HepG2 (cell line): ENCODE measurements around the gene TSC1. TPM values are rescaled to one million over a fixed set of nuclear protein-coding genes. Genes with fewer than 3 reads are reported as not detected.

Experiments
- HMGA1 ChIP-seq: sonication (generic); formaldehyde crosslinking; conservative IDR thresholded peaks from 2 replicates; pipeline ENCODE4 v1.4.0; 2020; ENCODE audit warnings: missing genetic modification reagents
- PHB2 ChIP-seq: fragments of 450-650 bp; IDR thresholded peaks from 2 replicates; pipeline ENCODE4 v1.6.1; 2018; ENCODE audit not compliant: partially characterized antibody
- PRDM10 ChIP-seq: sonication (generic); formaldehyde crosslinking; IDR thresholded peaks from 2 replicates; pipeline ENCODE4 v1.4.0; 2020; ENCODE audit warnings: low read depth, missing genetic modification reagents
- PRDM15 ChIP-seq: sonication (generic); formaldehyde crosslinking; IDR thresholded peaks from 2 replicates; pipeline ENCODE4 v1.4.0; 2020; ENCODE audit warnings: missing genetic modification reagents
- SAP130 ChIP-seq: IDR thresholded peaks from 2 replicates; pipeline ENCODE4 v1.6.1; 2016; ENCODE audit warnings: low read depth
- SMAD9 ChIP-seq: sonication (generic); formaldehyde crosslinking; IDR thresholded peaks from 2 replicates; pipeline ENCODE4 v1.5.1; 2020; ENCODE audit warnings: mild to moderate bottlenecking, missing genetic modification reagents
- STAG1 ChIP-seq: sonication (generic); formaldehyde crosslinking; IDR thresholded peaks from 2 replicates; pipeline ENCODE4 v1.4.0; 2020; ENCODE audit warnings: missing genetic modification reagents
- TCF12 ChIP-seq, 2 experiments: fragments of 450-650 bp in 1 of 2; sonication (generic) in 1 of 2; formaldehyde crosslinking in 1 of 2; IDR thresholded peaks; 2 replicates each; pipeline versions ENCODE4 v1.6.1 to v1.8.0; 2017 to 2022; ENCODE audit warnings: antibody characterized with exemption in 1 of 2, mild to moderate bottlenecking in 1 of 2, missing genetic modification reagents in 1 of 2, moderate library complexity in 1 of 2
- ZBTB43 ChIP-seq: sonication (generic); formaldehyde crosslinking; conservative IDR thresholded peaks from 2 replicates; pipeline ENCODE4 v1.4.0; 2020; ENCODE audit warnings: missing genetic modification reagents
- ZBTB46 ChIP-seq: sonication (generic); formaldehyde crosslinking; IDR thresholded peaks from 2 replicates; pipeline ENCODE4 v1.4.0; 2020; ENCODE audit warnings: mild to moderate bottlenecking, missing genetic modification reagents, borderline replicate concordance
- ZBTB49 ChIP-seq: sonication (generic); formaldehyde crosslinking; IDR thresholded peaks from 2 replicates; pipeline ENCODE4 v1.4.0; 2020; ENCODE audit warnings: missing genetic modification reagents, borderline replicate concordance
- ZBTB8A ChIP-seq: sonication (generic); formaldehyde crosslinking; IDR thresholded peaks from 2 replicates; pipeline ENCODE4 v1.4.0; 2020; ENCODE audit warnings: mild to moderate bottlenecking, low read depth, missing genetic modification reagents, borderline replicate concordance
- ZNF501 ChIP-seq: sonication (generic); formaldehyde crosslinking; IDR thresholded peaks from 2 replicates; pipeline ENCODE4 v1.5.1; 2020; ENCODE audit warnings: mild to moderate bottlenecking, moderate library complexity, missing genetic modification reagents
- ZNF619 ChIP-seq: sonication (generic); formaldehyde crosslinking; IDR thresholded peaks from 2 replicates; pipeline ENCODE4 v1.4.0; 2020; ENCODE audit warnings: mild to moderate bottlenecking, missing genetic modification reagents
- polyA plus RNA-seq, 8 experiments: library from polyadenylated mRNA; depleted of rRNA in 3 of 8; stranded (reverse) in 7 of 8; unstranded in 1 of 8; fragments of >200 nt; fragmentation: Illumina TruSeq in 4 of 8; extraction: Trizol in 4 of 8; gene quantifications; 2 replicates each; pipeline versions ENCODE4 v1.2.1 to v1.2.3, GENCODE V29; 2011 to 2016; ENCODE audit warnings: low read depth in 4 of 8, missing spikeins in 1 of 8, mixed read lengths in 1 of 8; ENCODE audit not compliant: insufficient read depth in 1 of 8
- total RNA-seq, 5 experiments: library from RNA; depleted of rRNA; stranded (reverse); fragments of >200 nt; fragmentation: Illumina TruSeq; extraction: Trizol; gene quantifications; 2 replicates each; pipeline ENCODE4 v1.2.3, GENCODE V29; 2016; ENCODE audit warnings: low read depth in 1 of 5

The TSC1 gene
- total and polyA plus RNA-seq, 2 of the 13 experiments (the other 11 are each of a cell fraction or from before 2014, with no cell fraction given): 31.6 to 66.1 TPM

- no peak for TF ChIP-seq SMAD9 (CRISPR knock-in tag)
- no peak for TF ChIP-seq ZBTB8A
- TF ChIP-seq ZBTB46 (CRISPR knock-in tag): no peak
- TF ChIP-seq ZNF619: peak; percentile 65; the same call in 1 of the 2 replicates
- no peak for TF ChIP-seq PHB2
- peak; percentile 69; the same call in 1 of the 2 replicates for TF ChIP-seq ZNF501 (CRISPR knock-in tag)
- TF ChIP-seq STAG1 (CRISPR knock-in tag): no peak
- no peak for TF ChIP-seq HMGA1 (CRISPR knock-in tag)
- no peak for TF ChIP-seq PRDM10
- no peak for TF ChIP-seq TCF12 (IDR thresholded peaks at IDR 0.05)
- TF ChIP-seq TCF12 (CRISPR knock-in tag; IDR thresholded peaks at IDR 0.05): no peak
- no peak for TF ChIP-seq ZBTB43 (CRISPR knock-in tag)
- peak; percentile 61; the same call in 1 of the 2 replicates for TF ChIP-seq ZBTB49 (CRISPR knock-in tag)
- no peak for TF ChIP-seq PRDM15 (CRISPR knock-in tag)
- TF ChIP-seq SAP130: peak; percentile 81
These were observed at the start of gene TSC1 (continued) for GRCh38 chr9:132944294-132945185.
